ENCODE measurements around the gene HES7. TPM values are rescaled to one million over a fixed set of nuclear protein-coding genes. Genes with fewer than 3 reads are reported as not detected.

HES7 gene
- total and polyA plus RNA-seq, 4 experiments from 2014 or later = not detected

- Histone ChIP-seq H3K36me3 (ENCODE audit: insufficient read depth, low read length) (peaks cover 70% of the 10 kb centered on the region), H3K27me3 (ENCODE audit: insufficient read depth, low read length) (no peaks in the 10 kb centered on the region), H3K9me3 (ENCODE audit: control insufficient read depth in 1 of 2, low read length in 2 of 2) (no peaks in the 10 kb centered on the region), H3K4me1 (ENCODE audit: insufficient read depth, low read length) (peaks cover 23% of the 10 kb centered on the region), H3K4me3 (ENCODE audit: low read length in 2 of 2) (no peak overlapping the region), H3K27ac (ENCODE audit: low read depth, low read length) (no peak overlapping the region)
- Mint-ChIP-seq H3K27me3 (no peaks in the 10 kb centered on the region), H3K27ac (peak overlapping the region in 6 of 7 donors; percentile 29 to 89 (median 72)), H3K4me3 (peak overlapping the region in 1 of 8 donors; percentile 20), H3K4me1 (peaks cover 18 to 31% (median 24%) of the 10 kb centered on the region in 4 donors), H3K36me3 (peaks cover 32 to 63% of the 10 kb centered on the region in 2 donors), H3K9me3 (peaks cover 0 to 41% (median 0%) of the 10 kb centered on the region in 8 donors)
- DNase-seq = no peak
- intact Hi-C loops (cut with micrococcal nuclease) = no loop called here
- ChIA-PET POLR2A (ENCODE audit: partially characterized antibody) (interaction anchor here (1.4 to 23.4 kb wide), 6 partner anchors 7 to 73 kb away, joined by 4 to 1074 read pairs (median 8); partner anchors contain the start of genes BORCS6 and TMEM107), CTCF (ENCODE audit: partially characterized antibody) (interaction anchor here (1.1 to 2.8 kb wide), 2 partner anchors 9 to 29 kb away, joined by 3 to 8 read pairs; no protein-coding TSS in a partner anchor)
Observed at GRCh38 chr17:8147805-8148404, 24.0 kb upstream of the HES7 start.

GRCh38 chr17:8147141-8147804, 23.4 kb upstream of the HES7 start:
- Histone ChIP-seq H3K4me1 (ENCODE audit: insufficient read depth, low read length) (peaks cover 17% of the 10 kb centered on the region), H3K4me3 (ENCODE audit: low read length in 2 of 2) (no peak overlapping the region), H3K27me3 (ENCODE audit: insufficient read depth, low read length) (no peaks in the 10 kb centered on the region), H3K9me3 (ENCODE audit: control insufficient read depth in 1 of 2, low read length in 2 of 2) (no peaks in the 10 kb centered on the region), H3K36me3 (ENCODE audit: insufficient read depth, low read length) (peaks cover 76% of the 10 kb centered on the region), H3K27ac (ENCODE audit: low read depth, low read length) (no peak overlapping the region)
- ChIA-PET POLR2A (ENCODE audit: partially characterized antibody) (interaction anchor here (0.5 to 23.4 kb wide), 9 partner anchors 7 to 74 kb away, joined by 3 to 1074 read pairs (median 6); partner anchors contain the start of genes BORCS6 and TMEM107), CTCF (ENCODE audit: partially characterized antibody) (interaction anchor here (2.8 kb wide), 1 partner anchor 8 kb away, joined by 8 read pairs; no protein-coding TSS in a partner anchor)
- Mint-ChIP-seq H3K27me3 (no peaks in the 10 kb centered on the region), H3K4me3 (peak overlapping the region in 3 of 8 donors; percentile 21 to 59 (median 26)), H3K4me1 (peaks cover 12 to 30% (median 18%) of the 10 kb centered on the region in 4 donors), H3K36me3 (peaks cover 32 to 65% of the 10 kb centered on the region in 2 donors), H3K27ac (peak overlapping the region; percentile 60 to 90 (median 84)), H3K9me3 (peaks cover 0 to 41% (median 0%) of the 10 kb centered on the region in 8 donors)
- intact Hi-C loops (cut with micrococcal nuclease) = no loop called here
- DNase-seq = peak in 1 of 5 donors; percentile 13

- Mint-ChIP-seq H3K27me3 (no peaks in the 10 kb centered on the region), H3K9me3 (peaks cover 0 to 39% (median 0%) of the 10 kb centered on the region in 8 donors), H3K4me1 (peaks cover 9 to 24% (median 15%) of the 10 kb centered on the region in 4 donors), H3K27ac (peak overlapping the region; percentile 60 to 90 (median 84)), H3K36me3 (peaks cover 38 to 64% of the 10 kb centered on the region in 2 donors), H3K4me3 (peak overlapping the region in 4 of 8 donors; percentile 21 to 59 (median 28))
- no peak overlapping the region for H3K27ac ChIP-seq (ENCODE audit: low read depth, low read length)
- no peaks in the 10 kb centered on the region for H3K27me3 ChIP-seq (ENCODE audit: insufficient read depth, low read length)
- CTCF ChIA-PET (ENCODE audit: partially characterized antibody) = no interaction called here
- peaks cover 83% of the 10 kb centered on the region for H3K36me3 ChIP-seq (ENCODE audit: insufficient read depth, low read length)
- peak in 2 of 5 donors; percentile 19 to 44 for DNase-seq
- POLR2A ChIA-PET (ENCODE audit: partially characterized antibody) = interaction anchor here (0.5 to 23.4 kb wide), 7 partner anchors 9 to 75 kb away, joined by 3 to 1074 read pairs (median 4); partner anchors contain the start of genes BORCS6 and TMEM107
- no peak overlapping the region for H3K4me3 ChIP-seq (ENCODE audit: low read length in 2 of 2)
- H3K4me1 ChIP-seq (ENCODE audit: insufficient read depth, low read length) = peaks cover 12% of the 10 kb centered on the region
- no peaks in the 10 kb centered on the region for H3K9me3 ChIP-seq (ENCODE audit: control insufficient read depth in 1 of 2, low read length in 2 of 2)
- intact Hi-C loops (cut with micrococcal nuclease) = no loop called here
Observed at GRCh38 chr17:8146381-8147140, 22.7 kb upstream of the HES7 start.

GRCh38 chr17:8145811-8146210, 21.9 kb upstream of the HES7 start:
- CTCF ChIA-PET (ENCODE audit: partially characterized antibody) = no interaction called here
- peaks cover 6 to 19% (median 12%) of the 10 kb centered on the region in 4 donors for H3K4me1 Mint-ChIP-seq
- H3K9me3 Mint-ChIP-seq = peaks cover 0 to 40% (median 0%) of the 10 kb centered on the region in 8 donors
- peak in 1 of 5 donors; percentile 23 for DNase-seq
- Histone ChIP-seq H3K36me3 (ENCODE audit: insufficient read depth, low read length) (peaks cover 89% of the 10 kb centered on the region), H3K27me3 (ENCODE audit: insufficient read depth, low read length) (no peaks in the 10 kb centered on the region), H3K4me3 (ENCODE audit: low read length in 2 of 2) (no peak overlapping the region), H3K4me1 (ENCODE audit: insufficient read depth, low read length) (peaks cover 10% of the 10 kb centered on the region), H3K9me3 (ENCODE audit: control insufficient read depth in 1 of 2, low read length in 2 of 2) (no peaks in the 10 kb centered on the region), H3K27ac (ENCODE audit: low read depth, low read length) (no peak overlapping the region)
- H3K27ac Mint-ChIP-seq = peak overlapping the region in 4 of 7 donors; percentile 48 to 89 (median 64)
- peaks cover 44 to 70% of the 10 kb centered on the region in 2 donors for H3K36me3 Mint-ChIP-seq
- intact Hi-C loops (cut with micrococcal nuclease) = no loop called here
- POLR2A ChIA-PET (ENCODE audit: partially characterized antibody) = interaction anchor here (1.3 to 23.4 kb wide), 5 partner anchors 10 to 76 kb away, joined by 3 to 1074 read pairs (median 4); partner anchors contain the start of genes BORCS6 and TMEM107
- H3K27me3 Mint-ChIP-seq = no peaks in the 10 kb centered on the region
- H3K4me3 Mint-ChIP-seq = peak overlapping the region in 1 of 8 donors; percentile 8

GRCh38 chr17:8144401-8145231, 20.7 kb upstream of the HES7 start:
- peak in 2 of 5 donors; percentile 14 to 37 for DNase-seq
- Mint-ChIP-seq H3K4me3 (peak overlapping the region in 1 of 8 donors; percentile 44), H3K9me3 (peaks cover 0 to 35% (median 0%) of the 10 kb centered on the region in 8 donors), H3K4me1 (peaks cover 4 to 12% (median 7%) of the 10 kb centered on the region in 4 donors), H3K36me3 (peaks cover 44 to 70% of the 10 kb centered on the region in 2 donors), H3K27me3 (no peaks in the 10 kb centered on the region), H3K27ac (peak overlapping the region in 5 of 7 donors; percentile 24 to 92 (median 70))
- CTCF ChIA-PET (ENCODE audit: partially characterized antibody) = interaction anchor here (0.8 kb wide), 1 partner anchor 156 kb away, joined by 3 read pairs; no protein-coding TSS in a partner anchor
- Histone ChIP-seq H3K9me3 (ENCODE audit: control insufficient read depth in 1 of 2, low read length in 2 of 2) (no peaks in the 10 kb centered on the region), H3K27me3 (ENCODE audit: insufficient read depth, low read length) (no peaks in the 10 kb centered on the region), H3K4me1 (ENCODE audit: insufficient read depth, low read length) (peaks cover 6% of the 10 kb centered on the region), H3K4me3 (ENCODE audit: low read length in 2 of 2) (no peak overlapping the region), H3K36me3 (ENCODE audit: insufficient read depth, low read length) (peaks cover 89% of the 10 kb centered on the region), H3K27ac (ENCODE audit: low read depth, low read length) (no peak overlapping the region)
- POLR2A ChIA-PET (ENCODE audit: partially characterized antibody) = interaction anchor here (9.5 to 23.4 kb wide), 2 partner anchors 11 to 37 kb away, joined by 237 to 1074 read pairs; partner anchors contain the start of genes BORCS6, PER1, TMEM107 and VAMP2
- intact Hi-C loops (cut with micrococcal nuclease) = no loop called here

All from CD4-positive, alpha-beta memory T cell (primary cell).